Lower lobe of right lung (tissue), 2 donors: ENCODE results near the gene ISG15. TPM values are rescaled to one million over a fixed set of nuclear protein-coding genes. Genes with fewer than 3 reads are reported as not detected.

Experiments
- ATAC-seq, 2 donors: fragments of 200-7000 bp; cut with Tn5 transposase; one replicate each; pipeline ENCODE4 v1.9.1; 2020 to 2022; ENCODE audit warnings: mild to moderate bottlenecking in 2 of 2, moderate library complexity in 2 of 2
- DNase-seq: peaks from one replicate; pipeline ENCODE4 v3.0.0-alpha.2; 2020
- H3K27ac ChIP-seq: fragments of 200-600 bp; one replicate; pipeline ENCODE4 v1.8.0; 2022
- H3K27me3 ChIP-seq: fragments of 200-600 bp; one replicate; pipeline ENCODE4 v1.8.0; 2022; ENCODE audit warnings: low read depth
- H3K36me3 ChIP-seq: fragments of 200-600 bp; one replicate; pipeline ENCODE4 v1.8.0; 2022; ENCODE audit warnings: mild to moderate bottlenecking
- H3K4me1 ChIP-seq: fragments of 200-600 bp; one replicate; pipeline ENCODE4 v1.8.0; 2022
- H3K4me3 ChIP-seq: fragments of 200-600 bp; one replicate; pipeline ENCODE4 v1.8.0; 2022; ENCODE audit warnings: mild to moderate bottlenecking
- H3K9me3 ChIP-seq: fragments of 200-600 bp; one replicate; pipeline ENCODE4 v1.8.0; 2022
- intact Hi-C: fragments of 100-400 bp; cut with DNase I; formaldehyde crosslinking; loops from one replicate; pipeline ENCODE4 v1.11.0; 2022
- total RNA-seq: library from RNA; stranded (reverse); fragmentation: NEBNext Ultra II Directional; extraction: Animal tissue kit (Norgen Biotek cat#: 25700); gene quantifications from one replicate; pipeline ENCODE4 v1.2.1, GENCODE V29; 2021
- TF ChIP-seq, protein P1 (sequence below): fragments of 200-600 bp; IDR thresholded peaks from one replicate; pipeline ENCODE4 v1.8.0; 2022; ENCODE audit warnings: antibody characterized with exemption, mild to moderate bottlenecking
- donor health status: DM: no; HTN: yes; CAD: no; lungs with severe emphysema.

The ISG15 gene
- total RNA-seq, 1 donor from 2014 or later = 76.9 TPM

GRCh38 chr1:978069-978834, 35.0 kb upstream of the ISG15 start:
- TF ChIP-seq, protein P1, sequence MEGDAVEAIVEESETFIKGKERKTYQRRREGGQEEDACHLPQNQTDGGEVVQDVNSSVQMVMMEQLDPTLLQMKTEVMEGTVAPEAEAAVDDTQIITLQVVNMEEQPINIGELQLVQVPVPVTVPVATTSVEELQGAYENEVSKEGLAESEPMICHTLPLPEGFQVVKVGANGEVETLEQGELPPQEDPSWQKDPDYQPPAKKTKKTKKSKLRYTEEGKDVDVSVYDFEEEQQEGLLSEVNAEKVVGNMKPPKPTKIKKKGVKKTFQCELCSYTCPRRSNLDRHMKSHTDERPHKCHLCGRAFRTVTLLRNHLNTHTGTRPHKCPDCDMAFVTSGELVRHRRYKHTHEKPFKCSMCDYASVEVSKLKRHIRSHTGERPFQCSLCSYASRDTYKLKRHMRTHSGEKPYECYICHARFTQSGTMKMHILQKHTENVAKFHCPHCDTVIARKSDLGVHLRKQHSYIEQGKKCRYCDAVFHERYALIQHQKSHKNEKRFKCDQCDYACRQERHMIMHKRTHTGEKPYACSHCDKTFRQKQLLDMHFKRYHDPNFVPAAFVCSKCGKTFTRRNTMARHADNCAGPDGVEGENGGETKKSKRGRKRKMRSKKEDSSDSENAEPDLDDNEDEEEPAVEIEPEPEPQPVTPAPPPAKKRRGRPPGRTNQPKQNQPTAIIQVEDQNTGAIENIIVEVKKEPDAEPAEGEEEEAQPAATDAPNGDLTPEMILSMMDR = no peak
- Histone ChIP-seq H3K4me3 (no peak overlapping the region), H3K36me3 (no peaks in the 10 kb centered on the region), H3K27ac (no peak overlapping the region), H3K27me3 (peaks cover 30% of the 10 kb centered on the region), H3K9me3 (no peaks in the 10 kb centered on the region), H3K4me1 (peaks cover 11% of the 10 kb centered on the region)
- DNase-seq = no peak
- intact Hi-C loops = no loop called here
- ATAC-seq = no peak

DNA sequence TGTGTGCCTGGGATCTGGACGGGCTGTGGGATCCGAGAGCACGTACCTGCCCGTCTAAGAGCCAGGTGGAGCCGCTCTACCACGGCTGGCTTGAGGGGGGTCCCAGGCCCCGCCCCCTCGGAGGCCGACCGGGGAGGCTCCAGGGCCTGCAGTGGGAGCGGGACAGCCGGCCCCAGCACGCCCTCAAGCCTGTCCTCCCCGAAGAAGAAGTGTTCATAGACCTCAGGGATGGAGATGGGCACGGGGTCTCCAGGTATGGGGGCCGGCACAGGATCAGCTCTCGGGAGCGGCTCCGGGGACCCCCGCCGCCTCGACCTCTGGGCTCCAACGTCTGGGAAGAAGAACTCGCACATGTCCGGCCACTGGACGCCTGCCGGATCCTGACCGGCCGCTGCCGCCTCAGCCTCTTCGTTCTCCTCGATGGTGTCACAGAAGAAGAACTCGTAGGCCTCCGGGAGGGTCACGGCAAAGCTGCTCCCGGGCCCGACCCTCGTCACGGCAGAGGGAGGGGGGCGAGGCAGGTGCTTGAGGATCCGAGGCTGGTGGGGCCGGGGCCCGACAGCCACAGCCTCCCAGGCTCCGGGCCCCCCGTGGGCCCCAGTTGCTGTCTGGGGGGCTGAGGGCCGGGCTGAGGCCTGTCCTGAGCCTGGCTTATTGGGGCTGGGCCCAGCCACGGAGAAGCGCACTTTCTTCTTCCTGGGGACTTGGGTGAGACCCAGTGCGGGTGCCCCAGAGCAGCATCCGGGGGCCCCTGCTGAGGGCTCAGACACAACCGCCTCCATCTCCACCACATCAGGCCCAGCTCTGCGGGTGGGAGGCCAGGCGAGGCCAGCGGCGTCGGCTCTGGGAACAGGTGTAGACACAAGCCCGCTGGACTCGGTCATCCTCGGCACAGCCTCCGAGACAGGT, 34.2 kb upstream of the ISG15 start:
- intact Hi-C loops = no loop called here
- TF ChIP-seq, protein P1 = no peak
- peaks cover 27% of the 10 kb centered on the region for H3K27me3 ChIP-seq
- no peak overlapping the region for H3K4me3 ChIP-seq
- ATAC-seq (no peak), DNase-seq (no peak)
- H3K36me3 ChIP-seq = no peaks in the 10 kb centered on the region
- no peaks in the 10 kb centered on the region for H3K9me3 ChIP-seq
- H3K4me1 ChIP-seq = peaks cover 11% of the 10 kb centered on the region
- no peak overlapping the region for H3K27ac ChIP-seq

DNA sequence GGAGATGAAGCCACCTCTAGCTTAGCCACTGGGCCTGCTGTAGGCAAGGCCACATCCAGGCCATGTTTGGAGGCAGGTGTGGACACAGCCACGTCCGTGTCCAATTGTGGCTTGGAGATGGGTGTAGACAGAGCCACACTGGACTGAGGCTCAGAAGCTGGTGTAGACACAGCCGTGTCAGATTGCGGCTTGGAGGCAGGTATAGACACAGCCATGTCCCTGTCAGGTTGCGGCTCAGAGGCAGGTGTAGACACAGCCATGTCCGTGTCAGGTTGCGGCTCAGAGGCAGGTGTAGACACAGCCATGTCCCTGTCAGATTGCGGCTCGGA, 33.6 kb upstream of the ISG15 start:
- intact Hi-C loops = no loop called here
- TF ChIP-seq, protein P1 = no peak

DNA sequence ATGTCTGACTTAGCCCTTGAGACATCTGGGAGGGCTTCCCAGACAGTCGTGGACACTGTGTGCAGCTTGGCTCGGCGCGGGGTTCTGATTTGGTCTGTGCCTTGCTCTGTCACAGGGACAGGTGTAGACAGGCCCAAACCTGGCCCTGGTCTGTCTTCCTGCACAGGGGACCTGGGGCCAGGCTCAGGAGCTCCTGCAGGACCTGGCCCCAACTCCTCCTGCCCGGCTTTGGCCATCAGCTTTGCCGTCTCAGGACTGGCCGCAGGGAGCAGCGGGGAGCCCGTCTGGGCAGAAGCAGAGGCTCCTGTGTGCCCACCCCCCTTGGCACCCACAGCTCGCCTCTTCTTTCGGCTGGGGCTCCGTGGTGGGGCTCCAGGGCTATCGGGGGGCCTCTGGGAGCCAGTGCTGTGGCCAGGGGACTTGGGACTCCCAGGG, 33.1 kb upstream of the ISG15 start:
- no peaks in the 10 kb centered on the region for H3K36me3 ChIP-seq
- peaks cover 20% of the 10 kb centered on the region for H3K27me3 ChIP-seq
- ATAC-seq = no peak
- no peak overlapping the region for H3K4me3 ChIP-seq
- no peak for DNase-seq
- no peaks in the 10 kb centered on the region for H3K9me3 ChIP-seq
- no peak overlapping the region for H3K27ac ChIP-seq
- intact Hi-C loops = no loop called here
- TF ChIP-seq, protein P1 = no peak
- peaks cover 11% of the 10 kb centered on the region for H3K4me1 ChIP-seq

More for the DNA sequence above, 33.6 kb upstream of the ISG15 start:
- no peaks in the 10 kb centered on the region for H3K36me3 ChIP-seq
- H3K4me1 ChIP-seq = peaks cover 11% of the 10 kb centered on the region
- peaks cover 21% of the 10 kb centered on the region for H3K27me3 ChIP-seq
- H3K27ac ChIP-seq = no peak overlapping the region
- no peaks in the 10 kb centered on the region for H3K9me3 ChIP-seq
- H3K4me3 ChIP-seq = no peak overlapping the region
- no peak for ATAC-seq
- DNase-seq = no peak

GRCh38 chr1:980602-981395, 32.5 kb upstream of the ISG15 start:
- intact Hi-C loops = no loop called here
- TF ChIP-seq, protein P1 = no peak
- Histone ChIP-seq H3K27me3 (peaks cover 14% of the 10 kb centered on the region), H3K36me3 (no peaks in the 10 kb centered on the region), H3K4me1 (peaks cover 6% of the 10 kb centered on the region), H3K9me3 (no peaks in the 10 kb centered on the region), H3K4me3 (no peak overlapping the region), H3K27ac (no peak overlapping the region)
- ATAC-seq (no peak), DNase-seq (no peak)
